Measurements from ENCODE around the gene PDE1A.
A peak's percentile ranks its signal among the peaks of the same experiment; 100 is the strongest.

DNA sequence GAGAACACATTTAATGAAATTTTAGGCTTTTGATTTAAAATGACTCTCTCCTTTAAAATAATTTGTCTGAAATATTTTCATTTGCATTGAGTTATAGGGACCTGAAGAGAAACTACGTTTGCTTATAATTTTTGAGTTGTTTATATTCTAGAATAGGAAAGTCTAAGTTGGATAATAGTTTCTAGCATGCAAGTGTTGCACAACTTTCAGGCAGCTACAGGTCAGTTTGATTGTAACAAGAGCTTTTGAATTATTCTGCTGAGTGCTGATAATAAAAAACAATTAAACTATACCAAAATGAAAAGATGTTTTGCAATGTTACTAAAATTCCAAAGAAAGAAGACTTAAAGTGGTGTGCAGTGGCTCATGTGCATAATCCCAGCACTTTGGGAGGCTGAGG is 71.0 kb downstream of the PDE1A start:
- TF ChIP-seq POLR2A (IDR thresholded peaks at IDR 0.05; ENCODE audit: low read depth, low read length) (no peak), RAD21 (IDR thresholded peaks at IDR 0.05; ENCODE audit: low read length) (no peak), CTCF (conservative IDR thresholded peaks at IDR 0.05; ENCODE audit: low read depth, low read length) (no peak), CEBPB (IDR thresholded peaks at IDR 0.05; ENCODE audit: low read depth, low read length) (peak; percentile 88)
- TF ChIP-seq, protein P1, sequence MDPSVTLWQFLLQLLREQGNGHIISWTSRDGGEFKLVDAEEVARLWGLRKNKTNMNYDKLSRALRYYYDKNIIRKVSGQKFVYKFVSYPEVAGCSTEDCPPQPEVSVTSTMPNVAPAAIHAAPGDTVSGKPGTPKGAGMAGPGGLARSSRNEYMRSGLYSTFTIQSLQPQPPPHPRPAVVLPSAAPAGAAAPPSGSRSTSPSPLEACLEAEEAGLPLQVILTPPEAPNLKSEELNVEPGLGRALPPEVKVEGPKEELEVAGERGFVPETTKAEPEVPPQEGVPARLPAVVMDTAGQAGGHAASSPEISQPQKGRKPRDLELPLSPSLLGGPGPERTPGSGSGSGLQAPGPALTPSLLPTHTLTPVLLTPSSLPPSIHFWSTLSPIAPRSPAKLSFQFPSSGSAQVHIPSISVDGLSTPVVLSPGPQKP (IDR thresholded peaks at IDR 0.05; ENCODE audit: borderline replicate concordance, low read depth, low read length): no peak
